ENCODE measurements around the gene CCBE1.
"Not testable (repeated sequence)": the region's sequence is repeated elsewhere in the genome, so short reads cannot be mapped to it uniquely, and the experiment has no call there.

The CCBE1 gene

DNA sequence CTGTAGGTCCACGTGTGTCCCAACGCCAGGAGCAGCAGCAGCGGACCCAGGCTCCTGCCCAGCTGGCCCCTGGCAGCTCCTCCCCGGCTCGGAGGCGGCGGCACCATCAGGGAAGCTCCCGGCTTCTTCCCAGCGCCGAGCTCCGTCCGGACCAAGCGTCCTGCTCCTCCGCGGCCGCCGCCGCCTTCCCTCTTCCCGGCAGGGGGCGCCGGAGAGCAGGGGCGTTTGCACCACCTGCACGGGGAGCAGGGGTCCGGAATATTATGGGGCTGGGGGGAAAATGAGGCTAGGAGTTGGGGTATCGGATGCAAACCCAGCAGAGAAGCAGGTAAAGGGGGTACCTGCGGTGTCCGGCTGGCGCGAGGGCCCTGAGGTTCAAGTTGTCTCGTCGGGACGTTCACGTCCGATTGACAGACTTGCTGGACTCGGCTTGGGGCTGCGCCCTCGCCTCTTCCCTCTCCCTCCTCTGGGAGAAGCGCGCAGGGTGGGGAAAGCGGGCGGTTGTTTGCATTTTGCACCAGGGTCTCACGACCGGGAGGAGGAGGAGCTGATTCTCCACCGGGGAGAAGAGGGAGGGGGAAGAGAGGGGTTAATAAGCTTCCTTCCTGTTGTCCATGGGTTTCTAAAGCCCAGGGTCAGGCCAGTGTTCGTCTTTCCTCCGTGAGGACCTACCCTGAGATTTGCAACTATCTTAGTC is at the start of gene CCBE1:
Gene CCBE1, minus strand, starts transcription at position 188 of the 697 bp plus-strand sequence.
- peaks cover 27% of the 10 kb centered on the region for H3K4me1 ChIP-seq (ENCODE audit: control insufficient read depth, insufficient read depth, low read length)
- H3K36me3 ChIP-seq (ENCODE audit: control insufficient read depth, insufficient read depth, low read length) = no peaks in the 10 kb centered on the region
- no peaks in the 10 kb centered on the region for H3K9me3 ChIP-seq (ENCODE audit: control insufficient read depth, low read length)
- no peak within 1 kb of the TSS for H3K9ac ChIP-seq (ENCODE audit: low read length)
- no peak within 1 kb of the TSS for H3K4me3 ChIP-seq (ENCODE audit: low read length)
- H3K27me3 ChIP-seq (ENCODE audit: control insufficient read depth, insufficient read depth, low read length) = peaks cover 50% of the 10 kb centered on the region

- Histone ChIP-seq H3K4me3 (ENCODE audit: low read length) (no peak overlapping the region), H3K36me3 (ENCODE audit: control insufficient read depth, insufficient read depth, low read length) (no peaks in the 10 kb centered on the region), H3K27me3 (ENCODE audit: control insufficient read depth, insufficient read depth, low read length) (no peaks in the 10 kb centered on the region), H3K9me3 (ENCODE audit: control insufficient read depth, low read length) (no peaks in the 10 kb centered on the region), H3K9ac (ENCODE audit: low read length) (no peak overlapping the region), H3K4me1 (ENCODE audit: control insufficient read depth, insufficient read depth, low read length) (no peaks in the 10 kb centered on the region)
Observed at GRCh38 chr18:59744271-59744721, 47.1 kb upstream of the CCBE1 start.

- Histone ChIP-seq H3K4me3 (ENCODE audit: low read length) (no peak overlapping the region), H3K4me1 (ENCODE audit: control insufficient read depth, insufficient read depth, low read length) (no peaks in the 10 kb centered on the region), H3K9me3 (ENCODE audit: control insufficient read depth, low read length) (no peaks in the 10 kb centered on the region), H3K27me3 (ENCODE audit: control insufficient read depth, insufficient read depth, low read length) (no peaks in the 10 kb centered on the region), H3K36me3 (ENCODE audit: control insufficient read depth, insufficient read depth, low read length) (no peaks in the 10 kb centered on the region), H3K9ac (ENCODE audit: low read length) (no peak overlapping the region)
Observed at GRCh38 chr18:59743566-59743965, 46.3 kb upstream of the CCBE1 start.

DNA sequence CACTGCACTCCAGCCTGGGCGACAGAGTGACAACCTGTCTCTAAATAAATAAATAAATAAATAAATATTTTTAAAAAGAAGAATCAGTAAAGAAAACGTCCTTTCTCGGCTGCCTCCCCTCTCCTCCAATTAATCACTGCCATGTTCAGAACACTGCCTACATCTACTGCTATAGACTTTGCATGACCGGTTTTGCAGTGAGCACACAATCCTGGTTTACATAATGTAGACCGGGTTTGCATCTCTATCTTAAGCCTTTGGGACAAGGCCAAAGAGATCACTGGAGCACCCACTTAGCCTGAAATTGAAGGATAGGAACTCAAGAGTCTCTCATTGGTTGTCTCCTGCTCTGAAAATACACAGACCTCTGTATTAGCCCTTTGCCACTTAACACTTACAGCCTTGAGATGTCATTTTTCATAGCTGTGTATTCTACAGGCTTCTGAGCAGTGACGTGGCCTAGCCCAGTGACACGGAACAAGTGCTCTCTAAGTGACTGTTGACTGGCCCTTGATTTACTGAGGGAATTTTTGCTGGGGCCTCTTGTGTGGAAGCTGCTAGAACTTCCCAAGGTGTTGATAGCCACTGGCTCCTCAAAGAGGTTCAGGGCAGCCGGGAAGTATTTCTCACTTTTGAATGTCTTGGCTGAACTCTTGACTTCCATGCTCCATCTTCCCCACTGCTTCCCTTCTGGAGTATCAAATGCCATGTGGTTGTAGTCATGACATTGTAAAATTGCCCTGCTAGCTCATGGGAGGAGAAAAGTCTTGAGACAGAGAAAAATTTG is 45.3 kb upstream of the CCBE1 start:
- Histone ChIP-seq H3K4me3 (ENCODE audit: low read length) (no peak overlapping the region), H3K27me3 (ENCODE audit: control insufficient read depth, insufficient read depth, low read length) (no peaks in the 10 kb centered on the region), H3K4me1 (ENCODE audit: control insufficient read depth, insufficient read depth, low read length) (no peaks in the 10 kb centered on the region), H3K9me3 (ENCODE audit: control insufficient read depth, low read length) (no peaks in the 10 kb centered on the region), H3K9ac (ENCODE audit: low read length) (no peak overlapping the region), H3K36me3 (ENCODE audit: control insufficient read depth, insufficient read depth, low read length) (no peaks in the 10 kb centered on the region)

DNA sequence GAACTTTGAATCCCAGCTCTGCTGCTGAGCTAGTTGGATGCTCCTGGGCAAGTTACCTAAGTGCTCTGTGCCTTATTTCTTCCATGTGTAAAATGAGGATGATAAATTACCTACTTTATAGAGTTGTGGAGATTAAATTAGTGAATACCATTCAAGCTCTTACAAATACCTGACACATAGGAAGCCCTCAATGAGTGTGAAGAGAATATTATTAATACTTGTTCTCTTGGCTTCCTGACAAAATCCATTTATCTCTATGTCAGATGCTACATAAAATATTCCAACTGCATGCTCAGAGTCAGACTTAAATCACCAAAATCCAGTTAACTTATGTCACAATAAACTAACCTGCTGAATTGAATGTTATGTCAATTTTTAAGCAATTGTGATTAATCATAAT is 42.9 kb upstream of the CCBE1 start:
- Histone ChIP-seq H3K9me3 (ENCODE audit: control insufficient read depth, low read length) (no peaks in the 10 kb centered on the region), H3K36me3 (ENCODE audit: control insufficient read depth, insufficient read depth, low read length) (no peaks in the 10 kb centered on the region), H3K4me1 (ENCODE audit: control insufficient read depth, insufficient read depth, low read length) (no peaks in the 10 kb centered on the region), H3K4me3 (ENCODE audit: low read length) (no peak overlapping the region), H3K9ac (ENCODE audit: low read length) (no peak overlapping the region), H3K27me3 (ENCODE audit: control insufficient read depth, insufficient read depth, low read length) (no peaks in the 10 kb centered on the region)

DNA sequence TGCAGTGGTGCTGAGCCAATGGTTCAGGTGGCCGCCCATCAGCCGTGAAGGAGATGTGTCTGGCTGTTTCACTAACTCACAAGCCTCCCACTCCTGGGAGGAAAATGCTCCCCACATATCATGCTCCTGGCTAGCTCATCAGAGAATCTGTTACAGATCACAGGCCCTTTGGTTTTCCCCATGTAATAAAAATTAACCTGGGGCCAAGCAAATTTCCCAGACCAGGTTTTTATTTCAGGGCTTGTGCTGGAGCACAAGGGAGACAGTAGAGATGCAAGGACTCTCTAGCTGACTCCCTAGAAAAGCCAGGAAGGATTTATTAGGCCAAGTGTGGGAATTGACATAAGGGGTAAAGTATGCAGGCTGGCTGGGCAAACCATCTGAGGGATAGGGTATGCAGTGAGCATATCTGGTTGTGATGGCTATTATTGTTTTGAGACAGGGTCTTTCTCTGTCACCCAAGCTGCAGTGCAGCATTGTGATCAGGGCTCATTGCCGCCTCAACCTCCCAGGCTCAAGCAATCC is 40.6 kb upstream of the CCBE1 start:
- Histone ChIP-seq H3K4me1 (ENCODE audit: control insufficient read depth, insufficient read depth, low read length) (no peaks in the 10 kb centered on the region), H3K36me3 (ENCODE audit: control insufficient read depth, insufficient read depth, low read length) (no peaks in the 10 kb centered on the region), H3K9me3 (ENCODE audit: control insufficient read depth, low read length) (no peaks in the 10 kb centered on the region), H3K9ac (ENCODE audit: low read length) (no peak overlapping the region), H3K27me3 (ENCODE audit: control insufficient read depth, insufficient read depth, low read length) (no peaks in the 10 kb centered on the region), H3K4me3 (ENCODE audit: low read length) (no peak overlapping the region)

GRCh38 chr18:59737335-59737734 is 40.1 kb upstream of the CCBE1 start:
- H3K27me3 ChIP-seq (ENCODE audit: control insufficient read depth, insufficient read depth, low read length); H3K9me3 ChIP-seq (ENCODE audit: control insufficient read depth, low read length); H3K36me3 ChIP-seq (ENCODE audit: control insufficient read depth, insufficient read depth, low read length); H3K9ac ChIP-seq (ENCODE audit: low read length); H3K4me1 ChIP-seq (ENCODE audit: control insufficient read depth, insufficient read depth, low read length); H3K4me3 ChIP-seq (ENCODE audit: low read length): not testable (repeated sequence)

DNA sequence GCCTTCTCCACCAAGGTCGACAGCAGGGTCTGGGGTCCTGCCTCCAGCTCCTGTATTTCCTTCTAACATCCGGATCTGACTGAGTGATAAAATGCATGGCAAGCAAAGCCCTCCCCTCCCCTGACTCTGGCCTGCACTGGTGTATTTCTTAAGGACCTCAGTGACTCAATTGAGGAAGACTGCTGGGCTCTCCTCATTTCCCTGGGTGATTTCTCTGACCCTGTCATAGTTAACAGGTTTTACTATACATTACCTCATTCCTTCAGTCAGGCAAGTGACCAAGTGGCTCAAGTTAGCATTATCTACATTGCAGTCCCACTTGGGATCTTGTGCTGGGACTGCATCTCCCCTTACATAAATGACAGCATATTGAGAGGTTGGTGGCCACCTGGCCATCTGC is 38.8 kb upstream of the CCBE1 start:
- Histone ChIP-seq H3K27me3 (ENCODE audit: control insufficient read depth, insufficient read depth, low read length) (no peaks in the 10 kb centered on the region), H3K36me3 (ENCODE audit: control insufficient read depth, insufficient read depth, low read length) (no peaks in the 10 kb centered on the region), H3K9ac (ENCODE audit: low read length) (no peak overlapping the region), H3K4me3 (ENCODE audit: low read length) (no peak overlapping the region), H3K9me3 (ENCODE audit: control insufficient read depth, low read length) (no peaks in the 10 kb centered on the region), H3K4me1 (ENCODE audit: control insufficient read depth, insufficient read depth, low read length) (no peaks in the 10 kb centered on the region)

DNA sequence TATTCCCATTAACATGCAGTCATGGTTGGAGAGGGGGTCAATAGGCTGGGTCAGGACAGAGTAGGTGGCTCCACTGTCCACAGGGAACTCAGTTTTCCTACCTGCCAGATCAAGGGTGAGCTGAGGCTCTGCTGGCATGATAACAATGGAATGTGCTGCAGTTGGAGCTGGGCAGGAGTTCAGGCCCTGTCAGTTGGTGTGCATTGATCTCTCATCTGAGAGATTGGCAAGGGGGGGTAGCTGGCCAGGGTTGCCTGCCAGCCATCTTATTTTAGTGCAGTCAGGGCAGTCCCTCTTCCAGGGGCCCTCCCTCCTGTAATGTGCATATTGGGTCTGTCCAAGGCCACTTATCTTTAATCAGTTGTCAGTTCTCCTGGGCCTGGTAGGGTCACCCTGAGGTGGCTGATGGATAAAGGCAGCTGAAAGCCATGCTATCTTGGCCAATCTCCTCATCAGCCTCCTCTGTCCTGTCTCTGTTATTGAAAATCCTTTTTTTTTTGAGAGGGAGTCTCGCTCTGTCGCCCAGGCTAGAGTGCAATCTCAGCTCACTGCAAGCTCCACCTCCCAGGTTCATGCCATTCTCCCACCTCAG is 38.1 kb upstream of the CCBE1 start:
- Histone ChIP-seq H3K9me3 (ENCODE audit: control insufficient read depth, low read length) (no peaks in the 10 kb centered on the region), H3K36me3 (ENCODE audit: control insufficient read depth, insufficient read depth, low read length) (no peaks in the 10 kb centered on the region), H3K9ac (ENCODE audit: low read length) (no peak overlapping the region), H3K27me3 (ENCODE audit: control insufficient read depth, insufficient read depth, low read length) (no peaks in the 10 kb centered on the region), H3K4me3 (ENCODE audit: low read length) (no peak overlapping the region), H3K4me1 (ENCODE audit: control insufficient read depth, insufficient read depth, low read length) (no peaks in the 10 kb centered on the region)

DNA sequence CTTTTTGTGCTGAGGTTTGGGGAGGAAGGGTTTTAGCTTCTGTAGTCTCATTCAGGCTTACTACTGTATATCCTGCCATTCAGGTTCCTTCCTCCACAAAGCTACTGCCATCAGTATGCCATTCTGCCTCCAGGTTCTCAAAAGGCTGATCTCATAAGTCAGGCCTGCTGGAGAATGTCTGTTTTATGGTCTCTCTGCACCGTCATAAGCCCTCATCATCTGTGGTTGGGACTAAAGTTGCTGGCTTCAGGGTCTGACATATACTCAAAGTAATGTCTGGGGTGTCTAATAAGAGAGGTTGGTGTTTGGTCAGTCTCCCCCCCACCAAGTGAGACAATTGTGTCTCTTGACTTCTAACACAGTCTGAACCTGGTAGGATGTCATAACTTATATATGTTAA is 36.2 kb upstream of the CCBE1 start:
- Histone ChIP-seq H3K9ac (ENCODE audit: low read length) (no peak overlapping the region), H3K9me3 (ENCODE audit: control insufficient read depth, low read length) (no peaks in the 10 kb centered on the region), H3K27me3 (ENCODE audit: control insufficient read depth, insufficient read depth, low read length) (no peaks in the 10 kb centered on the region), H3K36me3 (ENCODE audit: control insufficient read depth, insufficient read depth, low read length) (no peaks in the 10 kb centered on the region), H3K4me3 (ENCODE audit: low read length) (no peak overlapping the region), H3K4me1 (ENCODE audit: control insufficient read depth, insufficient read depth, low read length) (no peaks in the 10 kb centered on the region)

DNA sequence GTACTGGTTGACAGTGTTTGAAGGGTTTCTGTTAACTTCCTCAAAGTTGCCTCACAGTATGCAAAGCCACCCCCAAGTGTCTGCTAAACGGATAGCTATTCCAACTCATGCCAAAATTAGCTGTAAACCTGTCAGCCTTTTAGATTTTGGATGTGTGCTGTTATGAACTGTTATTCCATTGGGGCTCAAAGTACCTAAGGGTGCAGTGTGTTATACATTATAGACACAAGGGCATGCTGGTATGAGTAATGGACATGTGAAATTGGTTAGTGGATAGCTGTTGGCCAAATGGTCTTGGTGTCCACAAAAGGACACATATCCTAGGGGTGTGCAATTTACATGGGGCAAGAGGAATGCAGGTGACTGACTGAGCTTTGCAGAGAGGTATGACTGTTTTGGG is 33.7 kb upstream of the CCBE1 start:
- Histone ChIP-seq H3K4me3 (ENCODE audit: low read length) (no peak overlapping the region), H3K9me3 (ENCODE audit: control insufficient read depth, low read length) (no peaks in the 10 kb centered on the region), H3K9ac (ENCODE audit: low read length) (no peak overlapping the region), H3K4me1 (ENCODE audit: control insufficient read depth, insufficient read depth, low read length) (no peaks in the 10 kb centered on the region), H3K27me3 (ENCODE audit: control insufficient read depth, insufficient read depth, low read length) (no peaks in the 10 kb centered on the region), H3K36me3 (ENCODE audit: control insufficient read depth, insufficient read depth, low read length) (no peaks in the 10 kb centered on the region)

DNA sequence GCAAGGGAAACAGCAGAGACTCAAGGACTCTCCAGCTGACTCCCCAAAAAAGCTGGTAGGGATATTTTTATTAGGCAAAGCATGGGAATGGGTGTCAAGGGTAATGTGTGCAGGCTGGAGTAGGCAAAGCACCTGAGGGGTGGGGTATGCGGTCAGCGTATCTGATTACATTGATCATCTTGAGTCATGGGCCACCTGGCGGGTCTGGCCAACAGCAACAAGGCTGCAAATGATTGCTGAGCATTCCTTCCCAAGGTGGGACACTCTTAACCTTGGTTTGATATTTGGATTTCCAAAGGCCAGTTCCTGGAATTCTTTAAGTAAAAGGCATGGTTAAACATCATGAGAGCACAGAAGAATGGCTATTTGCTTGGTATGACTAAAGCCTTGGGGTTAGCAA is 32.6 kb upstream of the CCBE1 start:
- H3K36me3 ChIP-seq (ENCODE audit: control insufficient read depth, insufficient read depth, low read length) = no peaks in the 10 kb centered on the region
- H3K9ac ChIP-seq (ENCODE audit: low read length) = no peak overlapping the region
- H3K27me3 ChIP-seq (ENCODE audit: control insufficient read depth, insufficient read depth, low read length) = no peaks in the 10 kb centered on the region
- no peak overlapping the region for H3K4me3 ChIP-seq (ENCODE audit: low read length)
- no peaks in the 10 kb centered on the region for H3K9me3 ChIP-seq (ENCODE audit: control insufficient read depth, low read length)
- H3K4me1 ChIP-seq (ENCODE audit: control insufficient read depth, insufficient read depth, low read length) = no peaks in the 10 kb centered on the region
